Measurements from ENCODE around the gene CIRBP.

GRCh38 chr19:1283917-1284292 lies 14.8 kb downstream of the CIRBP start:
- no peak for TF ChIP-seq POLR2A (IDR thresholded peaks at IDR 0.05)
- no peak for TF ChIP-seq EP300 (IDR thresholded peaks at IDR 0.05)
- no peak for TF ChIP-seq CTCF (IDR thresholded peaks at IDR 0.05)
- TF ChIP-seq POLR2AphosphoS5 (IDR thresholded peaks at IDR 0.05), result no peak
